Lower leg skin (tissue), 3 donors: ENCODE measurements around the gene EPB42.

ENCODE experiments used
- CTCF ChIP-seq, 3 donors: fragments of 450-650 bp; IDR thresholded peaks; one replicate each; pipeline ENCODE4 v1.5.1; 2016; ENCODE audit warnings: antibody characterized with exemption in 3 of 3, mild to moderate bottlenecking in 3 of 3, moderate library complexity in 2 of 3
- POLR2A ChIP-seq, 2 donors: fragments of 450-650 bp; IDR thresholded peaks; one replicate each; pipeline ENCODE4 v1.6.1; 2016 to 2017; ENCODE audit warnings: antibody characterized with exemption in 2 of 2, mild to moderate bottlenecking in 1 of 2, moderate library complexity in 1 of 2

- TF ChIP-seq CTCF (IDR thresholded peaks at IDR 0.05) = no peak
- TF ChIP-seq POLR2A (IDR thresholded peaks at IDR 0.05) = no peak
Measured at GRCh38 chr15:43151688-43152087, 69.1 kb downstream of the EPB42 start.
